ENCODE measurements around the gene TAF11L5. TPM values are rescaled to one million over a fixed set of nuclear protein-coding genes. Genes with fewer than 3 reads are reported as not detected.

Gene TAF11L5
- total and polyA plus RNA-seq, 2 of the 4 experiments (the other 2 are of a cell fraction), result not detected

- no peak for ATAC-seq (ENCODE audit: low read depth)
- in situ Hi-C loops (cut with MboI; ENCODE audit: low sequenced_read_pairs), result no loop called here
- DNase-seq, result no peak
Observed at GRCh38 chr5:17487174-17487512, 37.9 kb upstream of the TAF11L5 start.

More at GRCh38 chr5:17487174-17487512, 37.9 kb upstream of the TAF11L5 start:
- no peak overlapping the region for H2BK5ac ChIP-seq (ENCODE audit: low read depth, low read length, poor library complexity, severe bottlenecking)
- H3K56ac ChIP-seq (ENCODE audit: extremely low read depth, insufficient read depth, low read length), result no peak overlapping the region
- no peaks in the 10 kb centered on the region for H4K20me1 ChIP-seq (ENCODE audit: insufficient read depth, low read length)
- no peak overlapping the region for H2BK20ac ChIP-seq (ENCODE audit: low read depth, low read length)
- H3K14ac ChIP-seq (replicated peaks; ENCODE audit: low read depth, low read length), result no peak overlapping the region
- no peaks in the 10 kb centered on the region for H3K36me3 ChIP-seq (ENCODE audit: control insufficient read depth, insufficient read depth, low read length)
- no peaks in the 10 kb centered on the region for H3K9me1 ChIP-seq (ENCODE audit: insufficient read depth, low read length)
- TF ChIP-seq CHD1 (IDR thresholded peaks at IDR 0.05; ENCODE audit: low read depth, low read length) (no peak), CEBPB (IDR thresholded peaks at IDR 0.05; ENCODE audit: low read depth, low read length) (no peak), BHLHE40 (IDR thresholded peaks at IDR 0.05; ENCODE audit: low read depth, low read length) (no peak), MAFK (IDR thresholded peaks at IDR 0.05; ENCODE audit: low read depth, low read length) (no peak), RFX5 (IDR thresholded peaks at IDR 0.05; ENCODE audit: low read depth, low read length) (no peak), RAD21 (IDR thresholded peaks at IDR 0.05; ENCODE audit: low read length) (no peak), MAZ (IDR thresholded peaks at IDR 0.05; ENCODE audit: borderline replicate concordance, low read depth, low read length) (no peak), FOS (IDR thresholded peaks at IDR 0.05; ENCODE audit: low read depth, low read length) (no peak), NFE2L2 (IDR thresholded peaks at IDR 0.05; ENCODE audit: low read depth, low read length) (no peak), MXI1 (IDR thresholded peaks at IDR 0.05; ENCODE audit: borderline replicate concordance, low read depth, low read length) (no peak), POLR2A (IDR thresholded peaks at IDR 0.05; ENCODE audit: low read depth, low read length) (no peak), RCOR1 (IDR thresholded peaks at IDR 0.05; ENCODE audit: insufficient replicate concordance, low read length) (no peak), SMC3 (IDR thresholded peaks at IDR 0.05; ENCODE audit: low read depth, low read length) (no peak), CTCF (conservative IDR thresholded peaks at IDR 0.05; ENCODE audit: low read depth, low read length) (no peak)
- H3K4me3 ChIP-seq (ENCODE audit: insufficient read depth, low read depth, low read length), result no peak overlapping the region
- WGBS, 2 experiments (ENCODE audit: extremely low coverage in 2 of 2, insufficient read length in 1 of 2), result no CpG with 5 or more reads among the region's 1 CpG
- H2BK120ac ChIP-seq (ENCODE audit: low read depth, low read length), result no peak overlapping the region
- H3K9ac ChIP-seq (ENCODE audit: low read depth, low read length), result no peak overlapping the region
- H2AK9ac ChIP-seq (replicated peaks; ENCODE audit: low read depth, low read length, poor library complexity), result no peak overlapping the region
- no peak overlapping the region for H3K4me2 ChIP-seq (ENCODE audit: low read depth, low read length)
- ChIA-PET POLR2A (ENCODE audit: unreplicated experiment) (no interaction called here), CTCF (no interaction called here)
- H4K8ac ChIP-seq (ENCODE audit: low read depth in 2 of 2, low read length in 2 of 2), result no peak overlapping the region
- BruUV-seq (replicated peaks), result no TSS peak
- dilution Hi-C loops (cut with HindIII; ENCODE audit: low sequenced_read_pairs, unreplicated experiment) (no loop called here), intact Hi-C loops (cut with micrococcal nuclease) (no loop called here)
- H4K91ac ChIP-seq (ENCODE audit: insufficient read depth, low read depth, low read length), result no peak overlapping the region
- no peak overlapping the region for H3K23ac ChIP-seq (ENCODE audit: low read depth, low read length)
- no peak overlapping the region for H2AK5ac ChIP-seq (ENCODE audit: low read depth, low read length)
- no peak overlapping the region for H2BK15ac ChIP-seq (ENCODE audit: low read depth, low read length)
- no peaks in the 10 kb centered on the region for H3K4me1 ChIP-seq (ENCODE audit: control insufficient read depth, insufficient read depth, low read length)
- H3K27ac ChIP-seq (ENCODE audit: insufficient read depth, low read length), result no peak overlapping the region
- no peak overlapping the region for H4K5ac ChIP-seq (ENCODE audit: low read depth, low read length)
- no peak overlapping the region for H3K4ac ChIP-seq (ENCODE audit: low read depth, low read length)
- peaks cover 3% of the 10 kb centered on the region; the same call in 1 of the 2 replicates for H3K27me3 ChIP-seq (ENCODE audit: control insufficient read depth, insufficient read depth, low read length)
- no peaks in the 10 kb centered on the region for H3K79me1 ChIP-seq (ENCODE audit: low read depth in 1 of 2, low read length in 2 of 2)
- no peak overlapping the region for H2AFZ ChIP-seq (replicated peaks; ENCODE audit: low read length, poor library complexity)
- no peaks in the 10 kb centered on the region for H3K9me3 ChIP-seq (ENCODE audit: control insufficient read depth, insufficient read depth, low read length)
- no peak overlapping the region for H3K18ac ChIP-seq (ENCODE audit: low read depth, low read length)

Data from IMR-90 (cell line).